Medulla oblongata (tissue), 1 donor: ENCODE data around the gene KISS1.

Experiments used
- DNase-seq: peaks from one replicate; pipeline ENCODE4 v3.0.0-alpha.2; 2015; ENCODE audit errors: extremely low spot score

Gene KISS1

GRCh38 chr1:204192046-204192445, 4.2 kb downstream of the KISS1 start:
- no peak for DNase-seq

- peak; percentile 52 for DNase-seq
Observed at GRCh38 chr1:204191456-204191855, 4.8 kb downstream of the KISS1 start.

GRCh38 chr1:204190212-204191211, 5.8 kb downstream of the KISS1 start:
- peak; percentile 54 for DNase-seq

GRCh38 chr1:204188959-204189639, 7.2 kb downstream of the KISS1 start:
- no peak for DNase-seq

GRCh38 chr1:204186597-204186996, 9.7 kb downstream of the KISS1 start:
- DNase-seq: no peak

GRCh38 chr1:204181116-204181515, 15.2 kb downstream of the KISS1 start:
- no peak for DNase-seq

GRCh38 chr1:204180133-204180532, 16.2 kb downstream of the KISS1 start:
- DNase-seq: no peak

GRCh38 chr1:204178487-204179281, 17.6 kb downstream of the KISS1 start:
- no peak for DNase-seq

GRCh38 chr1:204177133-204177532, 19.2 kb downstream of the KISS1 start:
- DNase-seq: no peak

- no peak for DNase-seq
Observed at GRCh38 chr1:204176049-204176448, 20.2 kb downstream of the KISS1 start.

- no peak for DNase-seq
Observed at GRCh38 chr1:204174958-204175357, 21.3 kb downstream of the KISS1 start.

GRCh38 chr1:204172404-204173029, 23.8 kb downstream of the KISS1 start:
- peak; percentile 44 for DNase-seq

GRCh38 chr1:204171751-204172178, 24.5 kb downstream of the KISS1 start:
- no peak for DNase-seq

GRCh38 chr1:204170494-204171155, 25.7 kb downstream of the KISS1 start:
- DNase-seq: no peak

- DNase-seq: no peak
Observed at GRCh38 chr1:204169858-204170257, 26.4 kb downstream of the KISS1 start.

GRCh38 chr1:204167730-204168129, 28.6 kb downstream of the KISS1 start:
- no peak for DNase-seq

GRCh38 chr1:204166219-204166618, 30.1 kb downstream of the KISS1 start, which contains the start of gene REN:
TSS of gene REN (minus strand) at chr1:204166337. CDS start at chr1:204166293, 44 bp downstream.
- DNase-seq: no peak

- DNase-seq: peak; percentile 82
Observed at GRCh38 chr1:204162494-204163074, 33.7 kb downstream of the KISS1 start.

- no peak for DNase-seq
Observed at GRCh38 chr1:204161609-204162493, 34.4 kb downstream of the KISS1 start.
